Retina (tissue), 1 donor: ENCODE data around the gene SLC25A52.
"Not testable (repeated sequence)": the region's sequence is repeated elsewhere in the genome, so short reads cannot be mapped to it uniquely, and the experiment has no call there.

Experiments
- DNase-seq: peaks from one replicate; pipeline ENCODE4 v3.0.0-alpha.2; 2016

SLC25A52 gene, protein sequence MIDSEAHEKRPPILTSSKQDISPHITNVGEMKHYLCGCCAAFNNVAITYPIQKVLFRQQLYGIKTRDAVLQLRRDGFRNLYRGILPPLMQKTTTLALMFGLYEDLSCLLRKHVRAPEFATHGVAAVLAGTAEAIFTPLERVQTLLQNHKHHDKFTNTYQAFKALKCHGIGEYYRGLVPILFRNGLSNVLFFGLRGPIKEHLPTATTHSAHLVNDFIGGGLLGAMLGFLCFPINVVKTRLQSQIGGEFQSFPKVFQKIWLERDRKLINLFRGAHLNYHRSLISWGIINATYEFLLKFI

DNA sequence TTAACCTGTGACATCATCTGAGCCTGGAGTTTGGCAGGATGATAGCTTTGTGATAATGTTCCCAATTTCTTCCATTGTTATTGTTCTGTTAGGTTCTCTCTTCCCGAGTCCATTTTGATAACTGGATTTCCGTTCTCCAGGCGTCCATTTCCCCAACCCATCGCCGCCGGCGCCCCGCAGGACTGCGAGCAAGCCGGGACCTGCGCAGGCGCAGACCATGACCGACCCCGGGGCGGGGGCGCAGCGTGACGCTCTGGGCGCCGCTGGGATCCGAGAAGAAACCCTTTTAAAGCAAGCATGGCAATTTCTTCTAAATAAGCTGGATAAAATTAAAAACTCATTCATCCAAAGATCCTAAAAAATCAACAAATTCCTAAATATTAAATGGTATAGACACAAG is at the start of gene SLC25A52:
TSS of gene SLC25A52 (minus strand) at position 186 of the 400 bp plus-strand sequence. CDS start 219 bp downstream, outside the sequence.
- no peak for DNase-seq

GRCh38 chr18:31809049-31809448 is 48.4 kb upstream of the SLC25A52 start:
- not testable (repeated sequence) for DNase-seq

DNA sequence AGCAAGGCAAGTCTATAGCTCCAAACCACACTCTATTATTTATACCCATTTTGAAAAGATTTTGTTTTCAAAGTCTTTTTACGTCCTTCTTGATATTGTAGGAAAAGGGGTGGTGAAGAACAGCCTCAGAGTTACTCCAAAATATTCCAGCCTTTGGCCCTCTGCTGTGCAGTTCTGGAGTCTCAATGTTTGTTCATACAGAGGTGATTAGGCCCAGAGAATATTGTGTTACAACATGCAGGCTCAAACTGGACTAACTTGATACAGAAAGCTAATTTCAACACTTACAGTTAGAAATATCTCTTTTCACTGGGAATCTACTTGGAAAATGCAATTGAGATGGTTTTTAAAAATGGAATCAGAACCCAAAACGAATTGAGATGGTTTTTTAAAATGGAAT is 40.4 kb upstream of the SLC25A52 start:
- DNase-seq = no peak

DNA sequence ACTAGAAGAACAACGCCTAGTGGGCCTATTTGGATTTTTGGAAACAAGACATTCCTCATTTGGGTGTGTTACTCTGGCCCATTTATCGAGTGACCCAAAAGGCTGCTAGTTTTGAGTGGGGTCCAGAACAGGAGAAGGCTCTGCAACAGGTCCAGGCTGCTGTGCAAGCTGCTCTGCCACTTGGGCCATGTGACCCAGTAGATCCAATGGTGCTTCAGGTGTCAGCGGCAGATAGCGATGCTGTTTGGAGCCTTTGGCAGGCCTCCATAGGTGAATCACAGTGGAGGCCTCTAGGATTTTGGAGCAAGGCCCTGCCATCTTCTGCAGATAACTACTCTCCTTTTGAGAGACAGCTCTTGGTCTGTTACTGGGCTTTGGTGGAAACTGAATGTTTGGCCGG is 38.6 kb upstream of the SLC25A52 start:
- DNase-seq = not testable (repeated sequence)

DNA sequence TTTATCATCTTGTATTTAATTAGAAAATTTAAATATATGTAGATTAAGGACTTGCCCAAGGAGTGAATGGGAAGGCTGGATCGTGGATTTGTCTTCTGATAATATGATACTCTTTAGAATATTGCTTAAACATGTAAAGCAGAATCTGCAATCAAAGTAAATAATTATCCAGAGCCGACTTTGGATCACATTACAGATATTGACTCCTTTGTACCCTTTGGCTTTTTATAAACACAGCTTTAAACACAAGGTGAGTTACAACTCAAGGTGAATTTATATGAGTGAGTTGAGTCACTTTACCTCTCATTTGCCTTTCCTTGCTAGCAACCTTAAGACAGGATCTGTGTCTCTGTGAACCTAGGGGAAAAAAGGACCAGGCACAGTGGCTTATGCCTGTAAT is 37.7 kb upstream of the SLC25A52 start:
- DNase-seq = no peak

GRCh38 chr18:31795747-31796146 is 35.1 kb upstream of the SLC25A52 start:
- DNase-seq = no peak

DNA sequence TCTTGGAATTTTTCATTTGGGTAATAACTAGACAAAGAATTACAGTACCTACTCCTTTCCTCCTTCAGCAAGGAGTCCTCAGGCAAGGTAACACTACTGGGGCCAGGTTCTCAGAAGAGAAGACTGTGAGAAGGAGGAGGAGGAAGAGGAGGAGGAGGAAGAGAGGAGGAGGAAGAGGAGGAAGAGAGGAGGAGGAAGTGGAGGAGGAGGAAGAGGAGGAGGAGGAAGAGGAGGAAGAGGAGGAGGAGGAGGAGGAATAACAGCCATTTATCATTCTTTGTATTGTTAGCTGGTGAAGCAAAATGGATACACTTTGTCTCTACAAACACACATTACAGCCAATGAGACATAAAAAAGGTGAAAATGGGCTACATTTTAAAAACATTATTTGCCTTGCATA is 32.9 kb upstream of the SLC25A52 start:
- no peak for DNase-seq

DNA sequence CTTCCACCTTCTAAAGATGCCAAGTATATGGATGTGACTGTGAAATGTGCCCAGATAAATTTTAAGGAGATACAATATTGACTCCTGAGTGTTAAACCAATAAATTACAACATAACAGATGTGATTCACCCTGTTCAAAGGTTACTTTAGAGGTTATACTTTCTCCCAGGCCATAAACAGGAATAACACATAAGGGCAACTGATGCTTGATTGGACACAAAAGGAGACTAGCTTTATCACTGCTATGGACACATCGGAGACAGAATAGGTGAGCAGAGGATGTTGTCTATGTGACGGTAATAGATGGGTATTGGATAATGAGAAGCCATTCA is 31.9 kb upstream of the SLC25A52 start:
- no peak for DNase-seq

- no peak for DNase-seq
Measured at GRCh38 chr18:31791817-31792579, 31.3 kb upstream of the SLC25A52 start.

DNA sequence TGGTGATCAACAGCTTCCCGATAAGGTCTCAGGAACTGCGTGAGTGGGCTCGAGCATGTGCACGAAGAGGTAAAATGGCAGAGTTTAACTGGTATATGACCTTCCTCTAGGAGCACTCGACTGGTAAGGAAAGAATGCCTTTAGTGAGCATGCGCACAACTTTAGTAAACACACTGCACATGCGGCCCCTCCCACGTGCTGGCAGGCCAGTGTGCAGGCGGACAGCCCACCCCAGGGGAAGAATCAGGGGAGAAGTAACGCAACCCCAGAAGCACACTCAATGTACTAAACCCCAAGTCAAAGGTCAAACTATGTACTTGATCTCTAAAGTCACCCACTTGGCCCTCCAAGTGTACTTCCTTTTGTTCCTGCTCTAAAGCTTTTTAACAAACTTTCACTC is 28.7 kb upstream of the SLC25A52 start:
- no peak for DNase-seq

DNA sequence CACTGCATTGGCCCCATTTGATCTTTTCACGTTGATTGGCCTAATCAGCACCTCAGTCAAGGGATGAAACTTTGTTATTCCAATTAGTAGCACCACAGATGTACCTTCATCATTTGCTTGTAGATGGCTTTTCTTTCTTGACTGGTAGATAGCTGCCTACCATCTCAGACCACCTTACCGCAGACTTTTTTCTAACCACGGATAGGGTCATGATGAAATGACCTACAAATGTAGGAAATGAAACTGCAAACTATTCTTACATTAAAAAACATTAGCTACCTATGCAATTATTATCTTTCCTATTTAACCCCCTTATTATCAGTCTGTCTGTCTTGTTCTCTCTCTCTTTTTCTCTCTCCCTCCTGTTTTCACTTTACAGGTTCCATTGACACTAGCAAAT is 22.4 kb upstream of the SLC25A52 start:
- DNase-seq = no peak

DNA sequence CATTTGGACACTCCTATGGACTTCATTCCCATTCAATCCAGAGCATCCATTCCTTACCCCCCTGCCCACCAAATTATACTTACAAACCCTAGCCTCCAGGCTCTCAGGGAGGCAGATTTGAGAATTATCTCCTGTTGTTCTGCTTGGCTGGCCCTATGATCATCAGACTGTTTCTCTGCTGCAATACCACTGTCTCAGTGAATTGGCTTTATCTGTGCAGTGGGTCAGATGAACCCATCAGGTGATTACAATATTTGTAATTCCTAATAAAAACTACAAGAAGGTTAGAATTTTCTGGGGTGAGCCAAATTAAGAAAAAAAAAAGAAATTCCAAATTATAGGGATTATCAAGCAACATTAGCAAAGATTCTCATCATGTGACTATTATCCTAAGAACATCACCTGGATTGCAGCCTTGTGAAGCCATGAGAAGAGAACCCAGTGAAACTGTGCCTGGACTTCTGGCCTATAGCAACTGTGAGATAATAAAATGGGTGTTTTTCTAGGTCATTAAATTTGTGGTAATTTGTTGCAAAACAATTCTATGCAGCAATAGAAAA is 17.8 kb upstream of the SLC25A52 start:
- no peak for DNase-seq

- DNase-seq = no peak
Measured at GRCh38 chr18:31776093-31776492, 15.4 kb upstream of the SLC25A52 start.

DNA sequence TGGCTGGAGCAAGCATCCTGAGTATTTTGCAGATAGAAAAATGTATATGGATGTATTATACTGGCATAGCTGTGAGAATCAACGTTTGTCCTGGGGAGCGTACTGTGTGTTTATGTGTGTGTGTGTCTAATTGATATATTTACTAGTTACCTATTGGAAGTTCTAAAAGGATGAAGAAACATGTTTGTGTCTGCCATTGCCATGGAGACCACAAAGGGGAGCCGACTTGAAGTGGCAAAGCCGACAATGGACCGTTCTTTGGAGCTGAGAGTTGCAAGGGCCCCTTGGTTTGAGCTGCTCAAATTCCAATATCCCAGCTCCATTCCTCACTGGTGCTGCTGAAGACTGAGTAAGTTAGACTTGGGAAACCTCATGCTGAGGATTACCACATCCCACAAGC is 14.3 kb upstream of the SLC25A52 start:
- no peak for DNase-seq

GRCh38 chr18:31774477-31774785 is 13.8 kb upstream of the SLC25A52 start:
- DNase-seq = no peak

DNA sequence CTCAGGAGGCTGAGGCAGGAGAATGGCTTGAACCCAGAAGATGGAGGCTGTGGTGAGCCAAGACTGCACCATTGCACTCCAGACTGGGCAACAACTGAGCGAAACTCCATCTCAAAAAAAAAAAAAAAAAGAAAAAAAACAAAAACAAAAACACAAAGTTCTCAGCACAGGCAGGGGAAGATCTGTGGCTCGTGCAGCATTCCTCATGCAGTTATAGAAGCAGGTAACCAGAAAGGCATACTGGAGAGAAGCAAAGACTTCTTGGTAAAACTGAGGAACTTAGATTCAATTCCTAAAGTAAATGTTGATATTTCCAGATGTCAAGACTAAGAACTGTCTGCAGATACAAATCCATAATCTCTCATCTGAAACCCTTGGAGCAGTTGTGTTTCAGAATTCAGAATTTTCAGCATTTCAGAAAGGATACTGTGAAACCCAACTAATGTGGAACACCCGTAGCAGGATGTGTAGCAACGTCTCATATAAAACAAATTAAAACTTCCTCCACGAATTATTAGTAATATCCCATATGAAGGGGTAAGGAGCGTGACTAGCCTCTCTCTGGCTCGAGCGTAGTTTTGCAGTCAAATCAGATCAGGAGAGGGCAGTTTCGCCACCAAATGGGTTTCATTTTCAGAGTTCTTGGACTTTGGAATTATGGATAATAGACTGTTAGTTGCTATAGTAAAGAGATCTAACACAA is 13.2 kb upstream of the SLC25A52 start:
- DNase-seq = no peak

- no peak for DNase-seq
Measured at GRCh38 chr18:31772699-31773098, 12.0 kb upstream of the SLC25A52 start.

GRCh38 chr18:31750273-31750672 is 10.4 kb downstream of the SLC25A52 start:
- no peak for DNase-seq

- DNase-seq = no peak
Measured at GRCh38 chr18:31746396-31746795, 14.3 kb downstream of the SLC25A52 start.

DNA sequence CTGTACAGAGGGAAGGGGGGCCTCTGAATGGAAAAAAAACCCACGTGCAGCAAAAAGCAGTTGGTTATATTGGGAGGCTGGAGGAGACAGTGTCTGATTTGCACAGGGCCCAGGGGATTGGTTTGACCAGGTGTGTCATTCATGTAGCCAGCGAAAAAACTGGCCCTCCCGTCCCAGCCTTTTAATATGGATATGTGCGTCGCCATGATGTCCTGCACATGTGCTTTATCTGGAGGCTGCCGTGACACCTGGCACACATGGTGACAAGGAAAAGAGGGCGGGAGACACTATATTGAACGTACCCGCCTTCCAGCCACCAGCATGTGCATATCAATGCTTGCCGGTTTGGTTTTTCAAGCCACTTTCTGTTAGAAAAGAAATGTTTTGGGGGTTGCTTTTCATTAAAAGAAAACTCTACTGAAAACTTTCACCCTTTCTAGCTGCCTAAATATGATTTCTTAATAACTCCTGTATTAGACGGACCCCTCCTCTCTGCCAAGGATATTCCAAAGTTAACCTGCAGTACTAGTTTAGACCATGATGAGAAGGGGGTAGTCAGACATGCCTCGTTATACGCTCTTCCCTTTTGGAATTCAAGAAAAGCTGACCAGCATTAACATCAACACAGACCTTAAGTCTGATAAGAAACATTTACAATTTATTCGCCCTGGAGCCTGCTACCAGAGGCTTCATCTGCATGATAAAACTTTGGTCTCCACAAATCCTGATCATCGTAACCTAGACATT is 16.2 kb downstream of the SLC25A52 start:
- no peak for DNase-seq

DNA sequence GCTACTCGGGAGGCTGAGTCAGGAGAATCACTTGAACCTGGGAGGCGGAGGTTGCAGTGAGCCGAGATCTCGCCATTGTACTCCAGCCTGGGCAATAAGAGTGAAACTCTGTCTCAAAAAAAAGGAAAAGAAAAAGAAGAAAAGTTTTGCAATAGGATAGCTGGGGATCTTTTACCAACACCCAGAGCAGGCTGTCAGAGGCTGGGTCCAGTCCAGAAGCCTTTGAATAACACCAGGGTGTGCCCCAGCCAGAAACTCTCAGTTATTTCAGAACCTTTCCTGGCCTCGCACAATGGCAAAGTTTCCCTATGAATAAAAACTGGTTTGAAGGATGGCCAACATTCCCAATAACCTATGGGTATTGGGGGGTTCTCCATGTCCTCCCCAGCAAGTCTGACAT is 17.1 kb downstream of the SLC25A52 start:
- not testable (repeated sequence) for DNase-seq

DNA sequence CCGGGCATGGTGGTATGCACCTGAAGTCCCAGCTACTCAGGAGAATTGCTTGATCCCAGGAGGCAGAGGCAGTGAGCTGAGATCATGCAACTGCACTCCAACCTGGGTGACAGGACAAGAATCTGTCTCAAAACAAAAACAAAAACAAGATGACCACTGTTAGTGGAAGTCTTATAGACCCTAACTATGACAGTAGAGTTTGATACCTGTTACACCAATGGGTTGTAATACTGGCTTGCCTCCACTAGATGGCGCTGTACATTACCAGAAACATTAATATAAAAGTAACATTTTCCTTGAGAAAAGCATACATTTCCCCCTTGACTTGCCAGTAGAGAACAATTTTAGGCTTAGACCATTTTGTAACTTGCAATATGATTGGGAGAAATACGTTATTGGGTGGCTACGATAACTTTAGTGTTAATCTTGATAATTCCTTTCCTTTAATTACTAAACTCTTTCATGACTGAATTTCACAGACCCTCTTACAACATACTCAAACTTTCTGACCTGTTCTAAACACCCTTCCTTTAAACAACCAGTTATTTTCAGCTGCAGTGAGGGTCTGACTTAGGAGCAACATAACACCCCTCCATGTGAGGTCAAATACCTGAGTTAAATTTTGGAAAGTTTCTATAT is 19.5 kb downstream of the SLC25A52 start:
- DNase-seq = no peak

- no peak for DNase-seq
Measured at GRCh38 chr18:31740180-31740579, 20.5 kb downstream of the SLC25A52 start.
